ENCODE measurements around the gene ENG. TPM values are rescaled to one million over a fixed set of nuclear protein-coding genes. Genes with fewer than 3 reads are reported as not detected.

The ENG gene
- total RNA-seq, 2 donors from 2014 or later: 24.3 to 336 TPM

DNA sequence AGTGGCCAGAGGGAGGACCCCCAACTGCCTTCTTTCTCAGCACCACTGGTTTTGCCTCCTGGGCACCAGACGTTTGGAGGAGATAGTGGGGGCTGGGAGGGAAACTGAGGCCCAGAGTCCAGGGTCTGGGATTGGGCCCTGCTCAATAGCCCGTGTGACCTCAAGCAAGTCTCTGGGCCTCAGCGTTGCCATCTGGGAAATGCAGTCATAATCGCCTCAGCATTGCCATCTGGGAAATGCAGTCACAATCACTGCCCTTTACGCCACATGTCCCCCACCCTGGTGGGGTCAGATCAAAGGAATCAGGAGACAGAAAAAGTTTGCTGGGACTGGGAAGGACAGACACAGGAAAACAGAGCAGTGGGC lies 77.6 kb downstream of the ENG start:
- H3K27me3 ChIP-seq (replicated peaks; ENCODE audit: insufficient read depth): no peaks in the 10 kb centered on the region
- H3K4me1 ChIP-seq (replicated peaks): no peaks in the 10 kb centered on the region
- 85% methylated on average over 5 of the region's 5 CpGs for WGBS
- H3K27ac ChIP-seq: no peak overlapping the region
- H3K9me3 ChIP-seq: no peaks in the 10 kb centered on the region
- TF ChIP-seq, protein P1, sequence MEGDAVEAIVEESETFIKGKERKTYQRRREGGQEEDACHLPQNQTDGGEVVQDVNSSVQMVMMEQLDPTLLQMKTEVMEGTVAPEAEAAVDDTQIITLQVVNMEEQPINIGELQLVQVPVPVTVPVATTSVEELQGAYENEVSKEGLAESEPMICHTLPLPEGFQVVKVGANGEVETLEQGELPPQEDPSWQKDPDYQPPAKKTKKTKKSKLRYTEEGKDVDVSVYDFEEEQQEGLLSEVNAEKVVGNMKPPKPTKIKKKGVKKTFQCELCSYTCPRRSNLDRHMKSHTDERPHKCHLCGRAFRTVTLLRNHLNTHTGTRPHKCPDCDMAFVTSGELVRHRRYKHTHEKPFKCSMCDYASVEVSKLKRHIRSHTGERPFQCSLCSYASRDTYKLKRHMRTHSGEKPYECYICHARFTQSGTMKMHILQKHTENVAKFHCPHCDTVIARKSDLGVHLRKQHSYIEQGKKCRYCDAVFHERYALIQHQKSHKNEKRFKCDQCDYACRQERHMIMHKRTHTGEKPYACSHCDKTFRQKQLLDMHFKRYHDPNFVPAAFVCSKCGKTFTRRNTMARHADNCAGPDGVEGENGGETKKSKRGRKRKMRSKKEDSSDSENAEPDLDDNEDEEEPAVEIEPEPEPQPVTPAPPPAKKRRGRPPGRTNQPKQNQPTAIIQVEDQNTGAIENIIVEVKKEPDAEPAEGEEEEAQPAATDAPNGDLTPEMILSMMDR (IDR thresholded peaks at IDR 0.05): no peak
- TF ChIP-seq POLR2AphosphoS5 (IDR thresholded peaks at IDR 0.05): no peak
- TF ChIP-seq POLR2A (IDR thresholded peaks at IDR 0.05): no peak
- DNase-seq (ENCODE audit: low spot score): no peak
- H3K36me3 ChIP-seq: no peaks in the 10 kb centered on the region
- intact Hi-C loops (cut with DNase I): no loop called here
- no peak overlapping the region for H3K4me3 ChIP-seq

DNA sequence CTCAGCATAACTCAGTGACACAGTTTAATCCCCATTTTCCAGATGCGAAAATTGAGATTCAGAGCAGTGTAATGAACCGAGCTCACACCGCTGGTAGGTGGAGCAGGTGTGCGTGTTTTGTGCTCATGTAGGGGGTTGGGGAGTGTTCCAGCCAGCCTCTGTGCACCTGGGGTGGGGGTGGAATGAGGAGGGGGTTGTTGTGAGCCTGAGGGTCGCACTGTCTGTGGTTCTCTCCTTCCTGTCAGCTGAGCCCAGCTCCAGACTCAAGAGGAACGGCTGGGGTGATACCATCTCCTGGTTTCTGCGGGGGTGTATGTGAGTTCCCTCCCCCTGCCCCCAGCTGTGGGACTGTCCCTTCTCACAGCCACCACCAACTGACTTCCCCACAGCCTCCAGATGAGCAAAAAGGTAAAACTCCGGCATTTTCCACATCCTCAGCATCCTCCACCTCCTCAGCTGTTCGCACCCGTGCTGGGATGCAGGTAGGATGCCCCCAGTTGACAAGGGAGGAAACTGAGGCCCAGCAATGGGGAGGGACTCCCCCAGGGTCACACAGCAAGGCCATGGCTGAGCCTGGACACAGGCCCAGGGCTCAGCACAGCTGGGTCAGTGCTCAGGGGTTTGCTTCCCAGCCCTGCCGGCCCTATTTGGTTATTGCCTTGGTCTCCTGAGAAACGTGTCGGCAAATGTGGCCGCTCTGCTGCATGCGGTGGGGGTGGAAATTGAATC lies 78.1 kb downstream of the ENG start:
- H3K4me1 ChIP-seq (replicated peaks): no peaks in the 10 kb centered on the region
- intact Hi-C loops (cut with DNase I): no loop called here
- no peaks in the 10 kb centered on the region for H3K27me3 ChIP-seq (replicated peaks; ENCODE audit: insufficient read depth)
- H3K9me3 ChIP-seq: no peaks in the 10 kb centered on the region
- no peaks in the 10 kb centered on the region for H3K36me3 ChIP-seq
- WGBS: 68% methylated on average over 15 of the region's 15 CpGs
- no peak overlapping the region for H3K27ac ChIP-seq
- H3K4me3 ChIP-seq: no peak overlapping the region
- DNase-seq (ENCODE audit: low spot score): no peak
- no peak for TF ChIP-seq POLR2AphosphoS5 (IDR thresholded peaks at IDR 0.05)
- no peak for TF ChIP-seq POLR2A (IDR thresholded peaks at IDR 0.05)
- TF ChIP-seq, protein P1 (IDR thresholded peaks at IDR 0.05): no peak

DNA sequence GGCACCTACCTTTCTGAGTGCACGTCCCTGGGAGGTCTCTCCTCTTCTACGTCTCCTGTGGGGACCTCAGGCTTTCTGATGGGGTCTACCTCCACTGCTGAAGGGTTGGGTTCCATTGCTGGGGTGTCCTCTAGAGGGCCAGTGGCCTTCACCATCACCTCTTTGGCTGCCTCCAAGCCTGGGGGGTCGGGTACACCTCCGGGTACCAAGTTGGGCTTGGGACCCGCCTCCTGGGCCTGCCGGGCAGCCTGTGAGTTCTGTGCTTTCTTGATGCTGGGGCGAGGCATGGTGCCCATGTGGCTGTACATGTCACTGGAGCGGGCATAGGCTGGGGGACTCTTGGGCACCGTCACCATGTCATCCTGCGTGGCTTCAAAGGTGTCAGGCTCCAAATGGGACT lies 80.5 kb downstream of the ENG start:
- 84% methylated on average over 9 of the region's 10 CpGs for WGBS
- Histone ChIP-seq H3K27ac (no peak overlapping the region), H3K9me3 (no peaks in the 10 kb centered on the region), H3K4me3 (no peak overlapping the region), H3K27me3 (replicated peaks; ENCODE audit: insufficient read depth) (no peaks in the 10 kb centered on the region), H3K36me3 (no peaks in the 10 kb centered on the region), H3K4me1 (replicated peaks) (peaks cover 5% of the 10 kb centered on the region)
- DNase-seq (ENCODE audit: low spot score): no peak
- intact Hi-C loops (cut with DNase I): no loop called here
- TF ChIP-seq, protein P1 (IDR thresholded peaks at IDR 0.05): no peak
- TF ChIP-seq POLR2A (IDR thresholded peaks at IDR 0.05): no peak
- TF ChIP-seq POLR2AphosphoS5 (IDR thresholded peaks at IDR 0.05): no peak

DNA sequence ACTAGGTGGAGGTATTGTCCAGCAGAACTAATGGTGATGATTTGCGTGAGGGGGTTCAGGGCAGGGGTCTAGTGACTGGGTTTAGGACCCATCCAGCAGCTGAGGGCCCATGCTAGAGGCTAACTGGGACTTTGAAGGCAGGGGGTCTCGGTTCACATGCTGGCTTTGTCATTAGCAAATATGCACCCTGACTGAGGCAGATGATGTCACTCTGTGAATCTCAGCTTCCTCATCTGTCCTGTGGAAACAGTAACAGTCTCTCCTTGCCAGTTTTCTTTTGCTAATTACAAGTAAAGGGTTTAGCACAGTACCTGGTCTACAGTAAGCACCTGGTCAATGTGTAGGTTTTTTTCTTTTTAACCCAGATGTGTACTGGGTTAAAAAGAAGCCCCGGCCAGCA lies 81.2 kb downstream of the ENG start:
- Histone ChIP-seq H3K27me3 (replicated peaks; ENCODE audit: insufficient read depth) (no peaks in the 10 kb centered on the region), H3K27ac (no peak overlapping the region), H3K4me3 (no peak overlapping the region), H3K9me3 (no peaks in the 10 kb centered on the region), H3K4me1 (replicated peaks) (peaks cover 5% of the 10 kb centered on the region), H3K36me3 (no peaks in the 10 kb centered on the region)
- intact Hi-C loops (cut with DNase I): no loop called here
- no peak for DNase-seq (ENCODE audit: low spot score)
- 85% methylated on average over 3 of the region's 3 CpGs for WGBS
- TF ChIP-seq POLR2A (IDR thresholded peaks at IDR 0.05) (no peak), POLR2AphosphoS5 (IDR thresholded peaks at IDR 0.05) (no peak)
- TF ChIP-seq, protein P1 (IDR thresholded peaks at IDR 0.05): no peak

DNA sequence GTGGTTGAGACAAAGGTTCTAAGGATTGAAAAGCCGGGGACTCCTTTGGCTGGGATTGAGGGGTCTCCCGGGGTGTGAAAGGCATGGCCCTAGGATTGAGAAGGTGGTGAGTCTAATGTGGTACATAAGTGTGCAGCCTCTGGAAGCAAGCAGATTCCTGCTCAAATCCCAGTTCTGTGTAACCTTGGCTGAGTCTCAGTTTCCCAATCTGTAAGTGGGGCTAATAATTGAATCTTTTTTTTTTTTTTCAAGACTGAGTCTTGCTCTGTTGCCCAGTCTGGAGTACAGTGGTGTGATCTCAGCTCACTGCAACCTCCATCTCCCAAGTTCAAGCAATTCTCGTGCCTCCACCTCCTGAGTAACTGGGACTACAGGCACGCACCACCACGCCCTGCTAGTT lies 81.9 kb downstream of the ENG start:
- H3K4me1 ChIP-seq (replicated peaks): peaks cover 5% of the 10 kb centered on the region

More for the DNA sequence above, 81.9 kb downstream of the ENG start:
- Histone ChIP-seq H3K27me3 (replicated peaks; ENCODE audit: insufficient read depth) (no peaks in the 10 kb centered on the region), H3K4me3 (no peak overlapping the region), H3K27ac (no peak overlapping the region), H3K9me3 (no peaks in the 10 kb centered on the region), H3K36me3 (no peaks in the 10 kb centered on the region)
- no peak for DNase-seq (ENCODE audit: low spot score)
- intact Hi-C loops (cut with DNase I): no loop called here
- WGBS: 89% methylated on average over 5 of the region's 5 CpGs
- TF ChIP-seq, protein P1 (IDR thresholded peaks at IDR 0.05): no peak
- TF ChIP-seq POLR2A (IDR thresholded peaks at IDR 0.05): no peak
- no peak for TF ChIP-seq POLR2AphosphoS5 (IDR thresholded peaks at IDR 0.05)
